Measurements from ENCODE around the gene MYO7A.

- no peak for TF ChIP-seq CTCF (IDR thresholded peaks at IDR 0.05; ENCODE audit: poor library complexity)
- no peak for TF ChIP-seq EZH2phosphoT487 (IDR thresholded peaks at IDR 0.05; ENCODE audit: low read depth, severe bottlenecking, unreplicated experiment)
Measured at GRCh38 chr11:77111277-77111676, 16.8 kb upstream of the MYO7A start.

Measured in hepatocyte (in vitro differentiated cells).